H54 (cell line): ENCODE results near the gene G6PC2.
A peak's percentile ranks its signal among the peaks of the same experiment; 100 is the strongest.
"Not testable (repeated sequence)": the region's sequence is repeated elsewhere in the genome, so short reads cannot be mapped to it uniquely, and the experiment has no call there.

Experiments
- DNase-seq: peaks from one replicate; pipeline ENCODE4 v3.0.0; 2011; ENCODE audit warnings: low spot score, mixed read lengths; ENCODE audit not compliant: insufficient read length
- FAIRE-seq: peaks from 3 replicates; lab custom pipeline; 2011; peaks lifted over from hg19 to GRCh38; lab: Jason Lieb, UNC
- POLR2A ChIP-seq: IDR thresholded peaks from 2 replicates; pipeline ENCODE4 v1.6.1; 2011; ENCODE audit warnings: low read depth, mild to moderate bottlenecking, low read length

The G6PC2 gene

GRCh38 chr2:168901003-168901402 lies at the start of gene G6PC2:
TSS of gene G6PC2 (plus strand) at chr2:168901291. CDS start at chr2:168901332, 41 bp downstream.
- DNase-seq (no peak), FAIRE-seq (no peak)
- no peak for TF ChIP-seq POLR2A

- FAIRE-seq: peak; percentile 99
These were observed 49.3 kb upstream of the G6PC2 start for GRCh38 chr2:168851674-168852320.

GRCh38 chr2:168852481-168852880 lies 48.6 kb upstream of the G6PC2 start:
- DNase-seq (no peak), FAIRE-seq (no peak)
- TF ChIP-seq POLR2A: no peak

More at GRCh38 chr2:168851674-168852320, 49.3 kb upstream of the G6PC2 start:
- DNase-seq: peak; percentile 30
- no peak for TF ChIP-seq POLR2A

- TF ChIP-seq POLR2A: no peak
- DNase-seq (no peak), FAIRE-seq (no peak)
These were observed 47.6 kb upstream of the G6PC2 start for GRCh38 chr2:168853471-168853870.

- TF ChIP-seq POLR2A: no peak
- FAIRE-seq (no peak), DNase-seq (no peak)
These were observed 46.4 kb upstream of the G6PC2 start for GRCh38 chr2:168854651-168855050.

GRCh38 chr2:168855601-168856000 lies 45.5 kb upstream of the G6PC2 start:
- no peak for FAIRE-seq
- TF ChIP-seq POLR2A: no peak
- no peak for DNase-seq

GRCh38 chr2:168858146-168858545 lies 42.9 kb upstream of the G6PC2 start:
- no peak for DNase-seq
- TF ChIP-seq POLR2A: no peak
- no peak for FAIRE-seq

GRCh38 chr2:168867164-168867563 lies 33.9 kb upstream of the G6PC2 start:
- not testable (repeated sequence) for DNase-seq, FAIRE-seq

GRCh38 chr2:168870369-168870768 lies 30.7 kb upstream of the G6PC2 start:
- FAIRE-seq, DNase-seq: not testable (repeated sequence)

GRCh38 chr2:168870824-168871223 lies 30.3 kb upstream of the G6PC2 start:
- not testable (repeated sequence) for FAIRE-seq, DNase-seq

GRCh38 chr2:168874368-168875054 lies 26.6 kb upstream of the G6PC2 start:
- FAIRE-seq: peak; percentile 41

GRCh38 chr2:168882163-168882562 lies 18.9 kb upstream of the G6PC2 start:
- not testable (repeated sequence) for FAIRE-seq

More at GRCh38 chr2:168874368-168875054, 26.6 kb upstream of the G6PC2 start:
- no peak for DNase-seq
- no peak for TF ChIP-seq POLR2A

GRCh38 chr2:168884975-168885374 lies 16.1 kb upstream of the G6PC2 start:
- FAIRE-seq (peak; percentile 95), DNase-seq (peak; percentile 17)
- TF ChIP-seq POLR2A: no peak

More at GRCh38 chr2:168882163-168882562, 18.9 kb upstream of the G6PC2 start:
- DNase-seq: not testable (repeated sequence)

- FAIRE-seq (no peak), DNase-seq (no peak)
- no peak for TF ChIP-seq POLR2A
These were observed 11.5 kb upstream of the G6PC2 start for GRCh38 chr2:168889635-168890005.
